K562 (cell line): ENCODE measurements around the gene EXOSC2. TPM values are rescaled to one million over a fixed set of nuclear protein-coding genes. Genes with fewer than 3 reads are reported as not detected.

Experiments
- BACH1 ChIP-seq: fragments of 200-800 bp; sonication (Bioruptor generic); IDR thresholded peaks from 2 replicates; pipeline ENCODE4 v1.6.1; 2016; ENCODE audit warnings: missing genetic modification characterization, missing compliant biosample characterization
- BDP1 ChIP-seq: IDR thresholded peaks from 3 replicates; pipeline ENCODE4 v1.6.1; 2011; ENCODE audit not compliant: insufficient read length, insufficient read depth
- DIDO1 ChIP-seq: fragments of 450-650 bp; IDR thresholded peaks from 2 replicates; pipeline ENCODE4 v1.6.1; 2016; ENCODE audit warnings: low read depth, missing biosample characterization, missing genetic modification characterization
- ETV5 ChIP-seq: sonication (generic); formaldehyde crosslinking; IDR thresholded peaks from 2 replicates; pipeline ENCODE4 v1.4.0; 2020; ENCODE audit warnings: low read depth, mild to moderate bottlenecking, missing genetic modification reagents
- RBBP5 ChIP-seq: fragments of 200-600 bp; sonication (generic); IDR thresholded peaks from 2 replicates; pipeline ENCODE4 v1.6.1; 2012; ENCODE audit warnings: borderline replicate concordance, mild to moderate bottlenecking, low read length, control low read depth, inconsistent platforms; ENCODE audit not compliant: insufficient read depth, poor library complexity, severe bottlenecking
- RBM22 ChIP-seq: fragments of 200-400 bp; formaldehyde crosslinking; IDR thresholded peaks from 2 replicates; pipeline ENCODE4 v1.6.1; 2018; ENCODE audit warnings: low read length, low read depth; ENCODE audit not compliant: poor library complexity, severe bottlenecking
- ZBTB7A ChIP-seq: IDR thresholded peaks from 2 replicates; pipeline ENCODE4 v1.6.1; 2011; ENCODE audit warnings: low read depth, mild to moderate bottlenecking, low read length, moderate library complexity, borderline replicate concordance; ENCODE audit not compliant: control insufficient read depth
- ZFX ChIP-seq: sonication (generic); formaldehyde crosslinking; IDR thresholded peaks from 2 replicates; pipeline ENCODE4 v1.8.0; 2022; ENCODE audit warnings: mild to moderate bottlenecking, missing genetic modification reagents, moderate library complexity
- ZNF445 ChIP-seq: fragments of 250-450 bp; sonication (Bioruptor Pico); IDR thresholded peaks from 2 replicates; pipeline ENCODE4 v1.4.0; 2020; ENCODE audit warnings: low read depth, mild to moderate bottlenecking, moderate library complexity
- ZNF655 ChIP-seq: fragments of 250-450 bp; sonication (Bioruptor Pico); IDR thresholded peaks from 2 replicates; pipeline ENCODE4 v1.5.0; 2021
- polyA plus RNA-seq, 8 experiments: library from polyadenylated mRNA; depleted of rRNA in 4 of 8; stranded (reverse) in 5 of 8; unstranded in 3 of 8; fragments of >200 nt; fragmentation: Nextera tagmentation in 2 of 8; fragmentation: Illumina TruSeq in 1 of 8; extraction: Ambion mirVana in 2 of 8; extraction: Trizol in 1 of 8; gene quantifications; 2 replicates each; pipeline versions ENCODE4 v1.2.1 to v1.2.3, GENCODE V29; 2011 to 2014; ENCODE audit warnings: inconsistent platforms in 1 of 8, missing spikeins in 1 of 8
- total RNA-seq, 7 experiments: library from RNA; depleted of rRNA in 6 of 7; stranded (reverse); fragments of >200 nt in 6 of 7; fragmentation: Illumina TruSeq in 2 of 7; extraction: Trizol in 2 of 7; gene quantifications; 2 replicates each; pipeline versions ENCODE4 v1.2.1 to v1.2.3, GENCODE V29; 2011 to 2021; ENCODE audit warnings: low replicate concordance in 1 of 7

The EXOSC2 gene
- total and polyA plus RNA-seq, 9 of the 15 experiments (the other 6 are each of a cell fraction or from before 2014, with no cell fraction given) = 46.0 to 101 (median 77.6) TPM

GRCh38 chr9:130713286-130713960 lies 19.8 kb downstream of the EXOSC2 start (continued):
- TF ChIP-seq ZNF445 (CRISPR knock-in tag) (no peak), BDP1 (no peak), BACH1 (no peak), DIDO1 (no peak), ZNF655 (no peak), RBM22 (no peak), ETV5 (no peak), ZFX (CRISPR knock-in tag) (no peak), ZBTB7A (no peak), RBBP5 (peak; percentile 66)
- TF ChIP-seq, all 486 proteins: peak for 12
